Measurements from ENCODE around the gene DNAAF8.

GRCh38 chr16:4767872-4768548, 33.7 kb downstream of the DNAAF8 start:
- TF ChIP-seq EZH2 (optimal IDR thresholded peaks at IDR 0.05; ENCODE audit: low read depth, low read length) (no peak), CTCF (IDR thresholded peaks at IDR 0.05; ENCODE audit: low read length) (no peak)

All from MM.1S (cell line).